ENCODE results near the gene MTARC1. TPM values are rescaled to one million over a fixed set of nuclear protein-coding genes. Genes with fewer than 3 reads are reported as not detected.
A peak's percentile ranks its signal among the peaks of the same experiment; 100 is the strongest.

MTARC1 gene
- total and polyA plus RNA-seq, 10 donors = 3.2 to 17.3 (median 8.1) TPM

- Histone ChIP-seq H3K9me3 (no peaks in the 10 kb centered on the region), H3K36me3 (no peaks in the 10 kb centered on the region), H3K27ac (peak overlapping the region in 7 of 8 donors; percentile 79 to 89 (median 87)), H3K4me3 (peak overlapping the region; percentile 50 to 80 (median 58)), H3K4me1 (peaks cover 4 to 49% (median 25%) of the 10 kb centered on the region in 6 donors), H3K27me3 (replicated peaks in 1 of 7) (peaks cover 0 to 40% (median 8%) of the 10 kb centered on the region in 7 donors)
- WGBS, 5 donors = 13 to 25% (median 19%) methylated on average over 3 of the region's 3 CpGs
- intact Hi-C loops (cut with DNase I; ENCODE audit: low total_unique reads) = no loop called here
- DNase-seq = no peak
- TF ChIP-seq POLR2A (IDR thresholded peaks at IDR 0.05) (no peak), POLR2AphosphoS5 (IDR thresholded peaks at IDR 0.05) (no peak), CTCF (IDR thresholded peaks at IDR 0.05 in 8 of 11, conservative IDR thresholded peaks at IDR 0.05 in 3 of 11) (no peak)
Observed at GRCh38 chr1:220748936-220749335, 37.8 kb upstream of the MTARC1 start.

- H3K4me1 ChIP-seq = peaks cover 4 to 52% (median 25%) of the 10 kb centered on the region in 6 donors
- H3K27me3 ChIP-seq (replicated peaks in 1 of 7) = peaks cover 0 to 40% (median 8%) of the 10 kb centered on the region in 7 donors
- intact Hi-C loops (cut with DNase I; ENCODE audit: low total_unique reads) = no loop called here
- H3K9me3 ChIP-seq = no peaks in the 10 kb centered on the region
- no peak for DNase-seq
- H3K27ac ChIP-seq = peak overlapping the region in 5 of 8 donors; percentile 2 to 89 (median 36)
- peaks cover 0 to 4% (median 2%) of the 10 kb centered on the region in 6 donors for H3K36me3 ChIP-seq
- TF ChIP-seq POLR2A (IDR thresholded peaks at IDR 0.05) (no peak), CTCF (IDR thresholded peaks at IDR 0.05 in 8 of 11, conservative IDR thresholded peaks at IDR 0.05 in 3 of 11) (no peak)
- WGBS, 5 donors = 26 to 48% (median 32%) methylated on average over 6 of the region's 6 CpGs
- H3K4me3 ChIP-seq = peak overlapping the region in 4 of 8 donors; percentile 54 to 80 (median 60)
Observed at GRCh38 chr1:220750131-220750515, 36.6 kb upstream of the MTARC1 start.

GRCh38 chr1:220751111-220751510 lies 35.6 kb upstream of the MTARC1 start:
- Histone ChIP-seq H3K36me3 (peaks cover 0 to 14% (median 4%) of the 10 kb centered on the region in 6 donors), H3K4me1 (peaks cover 4 to 52% (median 25%) of the 10 kb centered on the region in 6 donors), H3K9me3 (no peaks in the 10 kb centered on the region), H3K4me3 (peak overlapping the region in 2 of 8 donors; percentile 64 to 80), H3K27ac (no peak overlapping the region), H3K27me3 (replicated peaks in 1 of 7) (peaks cover 0 to 40% (median 8%) of the 10 kb centered on the region in 7 donors)
- DNase-seq = no peak
- intact Hi-C loops (cut with DNase I; ENCODE audit: low total_unique reads) = no loop called here
- TF ChIP-seq CTCF (IDR thresholded peaks at IDR 0.05 in 8 of 11, conservative IDR thresholded peaks at IDR 0.05 in 3 of 11) (no peak), POLR2A (IDR thresholded peaks at IDR 0.05) (no peak), POLR2AphosphoS5 (IDR thresholded peaks at IDR 0.05) (no peak)
- 79 to 95% (median 82%) methylated on average over 2 of the region's 2 CpGs for WGBS, 5 donors

- H3K9me3 ChIP-seq = no peaks in the 10 kb centered on the region
- intact Hi-C loops (cut with DNase I; ENCODE audit: low total_unique reads) = no loop called here
- H3K36me3 ChIP-seq = peaks cover 0 to 25% (median 4%) of the 10 kb centered on the region in 6 donors
- WGBS, 5 donors = 75 to 92% (median 89%) methylated on average over 6 of the region's 6 CpGs
- H3K4me3 ChIP-seq = no peak overlapping the region
- H3K4me1 ChIP-seq = peaks cover 0 to 29% (median 14%) of the 10 kb centered on the region in 6 donors
- H3K27me3 ChIP-seq (replicated peaks in 1 of 7) = peaks cover 0 to 11% (median 0%) of the 10 kb centered on the region in 7 donors
- no peak for TF ChIP-seq POLR2A (IDR thresholded peaks at IDR 0.05)
- DNase-seq = no peak
- H3K27ac ChIP-seq = peak overlapping the region in 2 of 8 donors; percentile 6 to 9
Observed at GRCh38 chr1:220754212-220754917, 32.3 kb upstream of the MTARC1 start.
